HG03469 (cell line): ENCODE results near the gene MRO.
"Not testable (repeated sequence)": the region's sequence is repeated elsewhere in the genome, so short reads cannot be mapped to it uniquely, and the experiment has no call there.

Experiments
- ATAC-seq: cut with Tn5 transposase; IDR thresholded peaks from one replicate; pipeline ENCODE4 v1.9.1; 2021; ENCODE audit warnings: mild to moderate bottlenecking, moderate library complexity, moderate number of reproducible peaks; ENCODE audit not compliant: unreplicated experiment

MRO gene

GRCh38 chr18:50793641-50794565 lies 25.9 kb downstream of the MRO start:
- ATAC-seq, result no peak

DNA sequence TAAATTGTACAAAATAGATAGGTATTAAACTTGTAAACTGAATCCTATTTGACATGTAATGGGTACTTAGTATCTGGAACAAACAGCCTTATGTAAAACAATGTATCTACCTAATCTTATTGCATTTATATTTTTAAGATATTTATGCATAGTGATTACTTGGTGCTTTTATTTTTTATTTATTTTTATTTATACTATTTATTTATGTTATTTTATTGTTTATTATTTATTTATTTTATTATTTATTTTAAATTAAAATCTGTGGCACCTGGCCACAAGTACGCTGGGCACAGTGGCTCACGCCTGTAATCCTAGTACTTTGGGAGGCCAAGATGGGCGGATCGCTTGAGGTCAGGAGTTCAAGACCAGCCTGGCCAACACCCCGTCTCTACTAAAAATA lies 26.9 kb downstream of the MRO start:
- ATAC-seq, result no peak

DNA sequence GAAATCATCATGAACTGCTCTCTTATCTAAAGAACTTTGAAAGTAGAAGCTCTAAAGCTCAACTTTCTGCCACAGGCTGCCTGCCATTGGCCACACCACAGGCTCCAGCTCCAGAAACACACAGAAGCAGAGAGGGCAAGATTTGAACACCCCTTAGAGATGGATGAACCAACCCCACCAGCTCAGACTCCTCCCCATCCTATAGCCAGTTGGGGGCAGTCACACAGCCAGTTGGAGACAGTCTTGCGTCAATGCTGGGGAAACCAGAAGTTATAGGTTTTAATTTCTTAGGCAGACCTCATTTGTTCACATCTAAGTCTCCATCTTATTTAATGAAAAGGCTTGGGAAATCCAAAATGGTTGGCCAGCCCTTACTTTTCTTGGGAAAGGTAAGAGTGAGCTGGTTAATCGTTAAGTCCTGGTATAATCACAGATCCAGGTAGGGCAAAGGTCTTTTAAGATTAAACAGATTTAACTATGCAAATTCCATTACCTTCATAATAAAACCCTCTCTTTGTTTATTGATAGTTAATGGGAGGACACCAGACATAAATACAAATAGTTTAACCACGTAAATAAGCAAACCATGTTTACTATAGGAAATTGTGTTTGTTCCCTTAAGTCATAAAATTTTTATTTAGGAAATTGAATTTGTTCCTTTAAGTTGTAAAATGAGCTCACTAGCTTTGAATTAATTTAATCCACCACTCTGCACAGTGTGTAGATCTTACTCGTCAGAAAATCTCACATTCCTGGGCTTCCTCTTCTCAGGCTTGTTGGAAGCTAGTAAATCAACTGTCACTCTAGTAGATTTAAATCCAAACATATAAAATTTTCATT lies 28.0 kb downstream of the MRO start:
- ATAC-seq, result no peak

GRCh38 chr18:50790948-50791347 lies 28.9 kb downstream of the MRO start:
- ATAC-seq, result no peak

DNA sequence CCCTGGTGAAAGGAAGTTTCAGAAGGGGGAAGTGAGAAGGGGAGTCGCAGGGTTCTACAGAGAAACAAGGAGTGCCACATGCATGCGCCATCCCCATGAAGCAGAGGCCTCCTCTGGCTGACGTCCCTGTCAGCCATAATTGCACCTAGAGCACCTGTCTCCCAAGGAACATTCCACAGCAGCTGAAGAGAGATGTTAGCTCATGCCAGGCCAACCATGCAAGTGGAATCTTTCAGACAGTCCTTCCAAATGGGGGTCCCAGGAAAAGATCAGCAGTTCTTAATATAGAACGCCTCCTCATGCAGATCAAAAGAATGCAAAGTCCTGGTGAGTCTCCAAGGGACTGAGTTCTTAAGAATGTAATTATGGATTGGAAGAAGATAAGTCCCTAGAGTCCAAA lies 29.6 kb downstream of the MRO start:
- no peak for ATAC-seq

DNA sequence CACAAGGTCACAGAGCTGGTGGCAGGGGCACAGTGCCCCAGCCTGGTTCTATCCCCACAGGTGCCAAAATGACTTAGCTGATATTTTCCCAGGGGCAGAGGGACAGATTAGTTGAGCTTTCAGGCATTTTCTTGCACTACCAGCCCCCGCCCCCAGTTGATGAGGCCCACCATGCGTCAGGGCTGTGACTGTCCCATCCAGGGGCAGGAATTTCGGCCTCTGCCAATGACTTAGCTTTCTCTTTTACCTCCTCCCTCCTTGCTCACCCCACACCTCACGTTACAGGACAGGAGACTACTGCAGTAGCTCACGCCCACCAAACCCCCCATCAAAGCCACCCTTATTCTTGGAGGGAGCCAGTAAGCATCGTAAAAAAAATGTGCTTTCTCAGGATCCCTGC lies 31.5 kb downstream of the MRO start:
- ATAC-seq, result no peak

DNA sequence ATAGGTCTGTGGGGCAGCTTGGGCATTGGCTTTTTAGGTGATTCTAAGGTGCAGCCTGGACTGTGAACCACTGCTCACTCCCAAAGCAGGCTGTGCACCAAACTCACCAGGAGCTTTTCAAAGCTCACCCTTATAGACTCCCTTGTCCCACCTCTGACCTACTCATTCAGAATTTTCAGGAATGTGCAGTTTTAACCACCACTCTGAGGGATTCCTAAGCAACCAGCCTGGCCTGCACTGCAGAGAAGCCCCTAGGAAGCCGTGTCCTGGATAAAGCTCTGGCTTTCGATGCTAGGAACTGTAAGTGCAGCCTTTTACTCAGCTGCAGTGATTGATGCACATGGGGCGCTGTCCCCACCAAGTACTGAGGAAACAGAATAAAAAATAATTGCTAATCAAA lies 33.0 kb downstream of the MRO start:
- ATAC-seq, result no peak

DNA sequence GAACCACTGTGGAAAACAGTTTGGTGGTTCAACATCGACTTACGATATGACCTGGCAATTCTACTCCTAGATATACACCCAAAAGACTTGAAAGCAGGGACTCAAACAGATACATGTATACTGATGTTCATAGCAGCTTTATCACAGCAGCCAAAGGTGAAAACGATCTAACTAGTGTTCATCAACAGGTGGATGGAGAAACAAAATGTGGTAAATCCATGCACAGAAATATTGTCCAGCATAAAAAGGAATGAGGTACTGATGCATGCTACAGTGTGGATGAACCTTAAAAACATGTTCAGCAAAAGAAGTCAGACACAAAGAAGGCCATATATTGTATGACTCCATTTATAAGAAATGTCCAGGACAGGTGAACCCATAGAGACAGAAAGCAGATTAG lies 36.3 kb downstream of the MRO start:
- ATAC-seq, result no peak

GRCh38 chr18:50779021-50779420 lies 40.8 kb downstream of the MRO start:
- not testable (repeated sequence) for ATAC-seq

DNA sequence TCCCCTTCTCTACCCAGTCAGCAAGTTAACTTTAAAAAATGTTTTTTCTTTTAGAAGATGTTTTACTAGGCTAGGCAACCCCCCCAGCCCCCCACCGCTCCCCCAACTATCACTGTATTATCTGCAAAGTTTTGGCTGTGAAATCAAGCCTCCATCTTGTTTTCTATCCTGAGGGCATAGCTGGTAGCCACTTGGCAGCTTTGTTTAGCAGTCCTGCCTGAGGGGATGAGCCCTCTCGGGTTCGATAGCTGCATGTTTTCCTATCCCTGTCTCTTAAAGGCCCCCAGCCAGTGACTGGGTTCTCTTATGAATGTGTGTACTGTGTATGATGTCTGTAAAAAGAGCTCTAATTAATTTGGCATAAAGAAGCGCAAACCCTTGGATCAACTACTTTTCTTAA lies 43.4 kb downstream of the MRO start:
- no peak for ATAC-seq

GRCh38 chr18:50775726-50776125 lies 44.1 kb downstream of the MRO start:
- no peak for ATAC-seq

GRCh38 chr18:50775207-50775606 lies 44.6 kb downstream of the MRO start:
- ATAC-seq, result no peak

DNA sequence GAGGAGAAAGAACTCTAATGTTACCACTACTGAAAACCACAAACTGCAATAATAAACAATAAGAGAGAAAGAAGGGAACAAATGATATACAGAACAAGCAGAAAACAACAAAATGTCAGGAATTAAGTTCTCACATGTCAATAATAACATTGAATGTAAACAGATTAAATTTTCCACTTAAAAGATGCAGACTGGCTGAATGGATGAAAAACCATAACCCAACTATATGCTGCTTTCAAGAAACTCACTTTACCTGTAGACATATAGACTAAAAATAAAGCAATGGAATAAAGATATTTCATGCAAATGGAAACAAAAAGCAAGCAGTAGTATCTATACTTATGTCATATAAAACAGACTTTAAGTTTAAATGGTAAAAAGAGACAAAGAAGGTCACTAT lies 50.4 kb downstream of the MRO start:
- no peak for ATAC-seq

GRCh38 chr18:50757358-50757757 lies 62.5 kb downstream of the MRO start:
- no peak for ATAC-seq

DNA sequence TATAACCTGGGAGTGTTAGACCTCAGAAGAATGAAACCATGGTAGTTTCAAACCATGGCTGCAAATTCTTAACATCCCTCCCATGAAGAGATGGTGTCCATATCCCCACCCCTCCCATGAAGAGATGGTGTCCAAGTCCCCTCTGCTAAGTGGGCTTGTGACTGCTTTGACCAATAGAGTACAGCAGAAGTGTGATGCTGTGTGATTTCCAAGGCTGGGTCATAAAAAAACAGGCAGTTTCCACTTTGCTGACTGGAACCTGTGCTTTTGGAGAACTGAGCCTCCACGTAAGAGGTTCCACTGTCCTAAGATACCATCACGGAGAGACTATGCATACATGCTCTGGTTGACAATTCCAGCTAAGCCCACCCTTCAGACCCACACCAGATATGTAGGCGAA lies 65.5 kb downstream of the MRO start:
- no peak for ATAC-seq

DNA sequence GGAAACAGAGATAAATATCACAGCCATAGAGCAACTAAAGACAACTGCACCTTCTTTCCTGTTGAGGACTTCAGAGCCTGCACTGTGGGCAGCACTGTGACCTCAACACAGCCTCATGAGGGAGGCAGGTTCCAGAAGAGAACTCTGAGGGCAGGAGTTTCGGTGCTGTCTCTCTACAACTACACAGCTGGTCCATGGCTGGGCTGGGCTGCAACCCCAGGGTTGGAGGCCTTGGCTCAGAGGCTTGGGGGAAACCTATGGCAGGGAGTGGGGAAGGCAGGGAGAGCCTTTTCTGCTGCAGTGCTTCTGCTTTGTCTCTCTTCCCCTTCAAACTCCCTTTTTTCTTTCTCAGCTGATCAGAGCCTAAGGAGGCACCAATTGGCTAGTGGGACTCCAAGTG lies 66.5 kb downstream of the MRO start:
- ATAC-seq, result no peak

DNA sequence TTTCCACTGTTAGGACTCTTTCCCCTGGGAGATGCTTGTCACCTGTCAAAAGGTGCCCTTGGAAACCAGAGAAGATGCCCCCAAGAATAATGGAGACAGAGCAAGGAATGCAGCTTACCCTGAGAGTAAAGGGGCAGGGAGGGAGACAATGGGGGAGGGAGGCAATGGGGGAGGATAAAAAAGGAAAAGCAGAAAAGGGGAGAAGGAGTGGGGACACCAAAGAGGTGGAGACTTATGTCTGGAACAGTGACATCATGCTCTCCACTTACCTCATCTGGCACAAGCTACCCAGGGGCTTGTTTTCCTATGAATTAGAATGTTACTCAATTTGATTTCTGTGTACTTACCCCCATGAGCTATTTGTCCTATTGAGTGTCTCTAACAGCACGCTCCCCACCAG lies 67.9 kb downstream of the MRO start:
- no peak for ATAC-seq

DNA sequence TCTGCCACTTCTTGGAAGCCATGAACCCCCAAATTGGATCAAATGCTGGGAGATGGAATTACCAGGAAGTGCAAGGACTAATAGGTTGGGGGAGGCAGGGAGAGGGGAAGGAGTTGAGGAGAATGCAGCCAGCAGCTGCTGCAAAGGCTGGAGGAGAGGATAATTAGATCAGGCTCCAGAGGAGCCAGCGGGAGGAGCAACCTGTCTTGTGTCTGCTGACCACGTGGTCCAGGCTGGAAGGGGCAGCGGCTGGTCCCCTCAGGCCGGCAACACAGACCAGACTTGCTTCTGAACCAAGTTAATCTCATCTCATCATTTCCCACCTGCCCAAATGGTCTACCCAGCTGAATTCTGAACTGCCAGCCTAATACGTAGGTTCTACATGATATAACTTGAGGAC lies 68.3 kb downstream of the MRO start:
- ATAC-seq, result no peak

GRCh38 chr18:50750546-50750945 lies 69.3 kb downstream of the MRO start:
- ATAC-seq, result no peak

- ATAC-seq, result no peak
Observed at GRCh38 chr18:50749945-50750344, 69.9 kb downstream of the MRO start.

- ATAC-seq, result no peak
Observed at GRCh38 chr18:50749421-50749820, 70.4 kb downstream of the MRO start.
